ENCODE measurements around the gene PPP2R3B. TPM values are rescaled to one million over a fixed set of nuclear protein-coding genes. Genes with fewer than 3 reads are reported as not detected.
"Not testable (repeated sequence)": the region's sequence is repeated elsewhere in the genome, so short reads cannot be mapped to it uniquely, and the experiment has no call there.

Gene PPP2R3B, protein sequence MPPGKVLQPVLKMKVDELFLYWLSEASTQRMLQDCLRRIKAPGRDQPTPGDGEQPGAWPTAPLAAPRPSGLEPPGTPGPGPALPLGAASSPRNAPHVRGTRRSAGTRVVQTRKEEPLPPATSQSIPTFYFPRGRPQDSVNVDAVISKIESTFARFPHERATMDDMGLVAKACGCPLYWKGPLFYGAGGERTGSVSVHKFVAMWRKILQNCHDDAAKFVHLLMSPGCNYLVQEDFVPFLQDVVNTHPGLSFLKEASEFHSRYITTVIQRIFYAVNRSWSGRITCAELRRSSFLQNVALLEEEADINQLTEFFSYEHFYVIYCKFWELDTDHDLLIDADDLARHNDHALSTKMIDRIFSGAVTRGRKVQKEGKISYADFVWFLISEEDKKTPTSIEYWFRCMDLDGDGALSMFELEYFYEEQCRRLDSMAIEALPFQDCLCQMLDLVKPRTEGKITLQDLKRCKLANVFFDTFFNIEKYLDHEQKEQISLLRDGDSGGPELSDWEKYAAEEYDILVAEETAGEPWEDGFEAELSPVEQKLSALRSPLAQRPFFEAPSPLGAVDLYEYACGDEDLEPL
- total RNA-seq (2014; rRNA removed; shearing (Covaris generic)): 28.7 and 30.4 TPM in 2 replicates

GRCh38 chrX:386768-387575 is at the start of gene PPP2R3B:
Gene PPP2R3B (minus strand): TSS chrX:386907. CDS start chrX:386691, 216 bp downstream.
- peak; percentile 98 for DNase-seq (ENCODE audit: low spot score)

GRCh38 chrX:435536-436122 is 48.9 kb upstream of the PPP2R3B start:
- DNase-seq (ENCODE audit: low spot score): no peak

DNA sequence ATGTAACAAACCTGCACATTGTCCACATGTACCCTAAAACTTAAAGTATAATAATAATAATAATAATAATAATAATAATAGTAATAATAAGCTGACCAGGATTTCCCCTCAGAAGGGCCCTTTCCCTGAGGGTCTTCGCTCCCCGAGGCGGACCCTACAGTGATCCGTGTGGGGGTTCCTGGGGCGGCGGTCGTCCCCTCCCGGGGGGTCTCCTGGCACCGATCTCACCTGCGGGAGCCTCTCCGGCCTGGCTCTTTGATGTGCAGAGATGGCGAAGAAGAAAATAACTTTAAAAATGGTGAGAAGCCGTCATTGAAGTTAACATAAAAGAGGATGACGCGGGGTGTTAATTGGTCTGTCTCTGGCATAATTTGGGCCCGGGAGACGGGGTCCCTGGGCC is 48.2 kb upstream of the PPP2R3B start:
- no peak for DNase-seq (ENCODE audit: low spot score)

- no peak for DNase-seq (ENCODE audit: low spot score)
These were observed 47.1 kb upstream of the PPP2R3B start for GRCh38 chrX:433771-434170.

DNA sequence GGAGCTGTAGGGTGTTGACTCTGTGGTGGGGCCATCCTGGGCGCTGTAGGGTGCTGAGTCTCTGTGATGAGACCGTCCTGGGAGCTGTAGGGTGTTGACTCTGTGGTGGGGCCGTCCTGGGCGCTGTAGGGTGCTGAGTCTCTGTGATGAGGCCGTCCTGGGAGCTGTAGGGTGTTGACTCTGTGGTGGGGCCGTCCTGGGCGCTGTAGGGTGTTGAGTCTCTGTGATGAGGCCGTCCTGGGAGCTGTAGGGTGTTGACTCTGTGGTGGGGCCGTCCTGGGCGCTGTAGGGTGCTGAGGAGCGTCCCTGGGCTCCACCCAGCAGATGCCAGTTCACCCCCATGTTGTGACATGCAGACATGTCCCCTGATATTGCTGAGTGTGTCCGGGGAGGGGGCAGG is 46.0 kb upstream of the PPP2R3B start:
- not testable (repeated sequence) for DNase-seq (ENCODE audit: low spot score)

DNA sequence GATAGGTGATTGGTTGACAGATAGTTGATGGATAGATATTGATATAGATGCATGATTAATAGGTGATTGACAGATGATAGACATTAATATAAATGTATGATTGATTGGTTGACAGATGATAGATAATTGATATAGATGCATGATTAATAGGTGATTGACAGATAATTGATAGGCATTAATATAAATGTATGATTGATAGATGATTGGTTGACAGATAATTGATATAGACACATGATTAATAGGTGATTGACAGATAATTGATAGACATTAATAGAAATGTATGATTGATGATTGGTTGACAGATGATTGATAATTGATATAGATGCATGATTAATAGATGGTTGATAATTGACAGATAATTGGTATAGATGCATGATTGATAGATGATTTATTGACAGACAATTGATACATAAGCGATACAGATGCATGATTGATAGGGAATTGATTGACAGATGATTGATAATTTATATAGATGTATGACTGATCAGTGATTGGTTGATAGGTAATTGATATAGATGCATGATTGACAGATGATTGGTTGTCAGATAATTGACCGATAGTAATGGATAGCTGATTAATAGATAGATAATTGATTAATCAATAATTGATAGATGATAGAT is 44.9 kb upstream of the PPP2R3B start:
- DNase-seq (ENCODE audit: low spot score): no peak

DNA sequence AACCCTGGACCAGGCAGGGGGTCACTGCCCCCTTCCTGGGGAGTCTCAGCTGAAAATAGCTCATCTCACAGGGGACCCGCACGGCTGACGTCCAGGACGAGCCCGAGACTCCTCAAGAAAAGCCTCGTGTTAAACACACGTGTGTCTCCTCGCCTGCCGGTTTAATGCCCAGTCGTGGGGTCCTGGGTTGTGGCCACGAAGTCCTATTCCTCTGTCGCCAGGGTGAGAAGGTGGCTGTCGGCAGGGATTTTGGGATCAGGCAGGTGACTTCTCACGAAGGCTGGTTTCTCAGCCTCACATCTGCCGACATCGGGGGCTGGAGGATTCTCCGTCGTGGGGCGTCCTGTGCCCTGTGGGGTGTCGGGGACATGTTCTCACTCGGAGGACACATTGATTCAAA is 44.3 kb upstream of the PPP2R3B start:
- no peak for DNase-seq (ENCODE audit: low spot score)

- DNase-seq (ENCODE audit: low spot score): no peak
These were observed 42.6 kb upstream of the PPP2R3B start for GRCh38 chrX:429266-429825.

DNA sequence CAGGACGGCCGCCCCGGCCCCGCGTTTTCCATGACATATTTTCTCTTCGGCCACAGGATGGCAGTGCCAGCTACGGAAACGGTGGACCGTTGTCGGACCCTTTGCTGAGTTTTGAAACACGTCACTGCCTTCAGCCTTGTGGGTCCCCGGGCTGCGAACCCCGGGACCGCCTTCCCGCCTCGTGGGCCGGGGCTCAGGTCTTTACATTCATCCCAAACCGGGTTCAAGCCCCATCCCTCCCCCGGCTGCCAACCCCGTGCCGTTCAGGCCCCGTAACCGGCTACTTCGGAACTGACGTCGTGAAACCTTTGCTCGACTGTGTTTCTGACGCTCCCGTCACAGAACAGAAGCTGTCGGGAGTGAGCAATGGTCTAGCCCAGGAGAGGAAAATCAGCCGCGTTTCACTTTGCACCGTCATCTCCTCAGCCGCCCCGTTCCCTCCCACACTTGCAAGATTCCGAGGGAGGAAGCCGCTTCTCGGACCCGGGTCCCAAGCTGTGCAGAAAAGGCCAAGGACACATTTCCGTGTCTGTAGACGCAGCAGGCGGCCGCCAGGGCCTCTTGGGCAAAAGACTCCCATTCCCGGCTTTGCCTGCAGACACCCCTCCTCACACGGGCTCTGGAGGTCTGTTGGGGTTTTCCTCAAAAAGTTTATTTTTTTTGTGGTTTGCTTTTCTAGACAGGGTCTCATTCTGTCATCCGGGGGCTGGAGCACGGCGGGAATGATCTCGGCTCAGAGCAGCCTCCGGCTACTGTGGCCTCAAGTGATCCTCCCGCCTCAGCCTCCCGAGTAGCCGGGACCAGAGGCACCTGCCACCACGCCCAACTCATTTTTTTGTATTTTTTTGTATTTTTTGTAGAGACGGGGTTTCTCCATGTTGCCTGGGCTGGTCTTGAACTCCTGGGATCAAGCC is 41.4 kb upstream of the PPP2R3B start:
- DNase-seq (ENCODE audit: low spot score): no peak

DNA sequence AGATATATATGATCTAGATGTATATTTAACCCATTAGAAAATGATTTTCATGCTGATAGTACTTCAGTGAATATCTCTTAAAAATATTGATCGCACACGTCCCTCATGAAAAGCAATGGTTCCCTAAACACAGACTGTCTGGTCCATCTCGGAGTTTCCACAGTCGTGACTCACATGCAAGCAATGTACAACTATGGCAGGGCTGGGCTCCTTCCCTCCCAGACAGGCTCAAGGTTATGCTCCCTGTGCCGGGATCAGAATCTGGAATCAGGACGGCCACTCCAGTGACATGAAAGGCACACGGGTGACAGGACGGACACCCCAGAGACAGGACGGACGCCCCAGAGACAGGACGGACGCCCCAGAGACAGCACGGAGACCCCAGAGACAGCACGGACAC is 40.2 kb upstream of the PPP2R3B start:
- peak; percentile 49 for DNase-seq (ENCODE audit: low spot score)

GRCh38 chrX:425056-425455 is 38.3 kb upstream of the PPP2R3B start:
- no peak for DNase-seq (ENCODE audit: low spot score)

DNA sequence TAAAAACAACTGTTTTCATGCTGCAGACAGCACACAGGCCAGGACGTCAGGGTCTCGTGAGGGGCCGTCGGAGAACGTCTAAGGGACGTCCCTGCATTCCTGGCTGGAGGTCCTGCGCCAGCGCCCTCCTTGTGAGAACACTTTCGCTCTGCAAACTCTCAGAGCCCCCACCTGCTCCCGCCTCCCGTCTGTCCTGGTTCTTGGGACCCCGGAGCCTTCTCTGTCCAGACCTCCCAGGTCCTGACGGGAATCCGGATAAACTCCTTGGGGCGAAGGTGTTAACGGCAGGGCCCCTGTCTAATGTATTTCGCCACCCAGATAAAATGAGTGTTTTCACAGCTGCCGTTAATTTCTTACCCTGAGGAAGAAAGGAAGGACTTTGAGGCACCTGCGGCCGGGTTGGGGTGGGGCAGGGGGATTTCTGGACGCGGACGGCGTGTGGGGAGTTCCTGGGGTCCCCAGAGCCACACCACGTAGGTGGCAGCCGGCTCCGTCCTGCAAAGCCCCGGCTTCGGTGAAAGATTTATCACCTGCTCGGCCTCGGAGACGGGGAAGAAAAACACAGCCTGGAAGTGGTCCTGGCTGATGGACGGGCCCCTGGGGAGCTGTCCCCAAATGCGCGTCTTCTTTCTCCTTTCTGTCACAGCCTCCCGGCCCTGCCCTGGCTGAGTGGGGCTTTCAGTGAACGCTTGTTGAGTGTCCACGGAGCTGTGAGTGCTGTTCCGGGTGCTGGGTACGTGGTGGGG is 35.1 kb upstream of the PPP2R3B start:
- no peak for DNase-seq (ENCODE audit: low spot score)

- DNase-seq (ENCODE audit: low spot score): no peak
These were observed 34.0 kb upstream of the PPP2R3B start for GRCh38 chrX:420496-421223.

DNA sequence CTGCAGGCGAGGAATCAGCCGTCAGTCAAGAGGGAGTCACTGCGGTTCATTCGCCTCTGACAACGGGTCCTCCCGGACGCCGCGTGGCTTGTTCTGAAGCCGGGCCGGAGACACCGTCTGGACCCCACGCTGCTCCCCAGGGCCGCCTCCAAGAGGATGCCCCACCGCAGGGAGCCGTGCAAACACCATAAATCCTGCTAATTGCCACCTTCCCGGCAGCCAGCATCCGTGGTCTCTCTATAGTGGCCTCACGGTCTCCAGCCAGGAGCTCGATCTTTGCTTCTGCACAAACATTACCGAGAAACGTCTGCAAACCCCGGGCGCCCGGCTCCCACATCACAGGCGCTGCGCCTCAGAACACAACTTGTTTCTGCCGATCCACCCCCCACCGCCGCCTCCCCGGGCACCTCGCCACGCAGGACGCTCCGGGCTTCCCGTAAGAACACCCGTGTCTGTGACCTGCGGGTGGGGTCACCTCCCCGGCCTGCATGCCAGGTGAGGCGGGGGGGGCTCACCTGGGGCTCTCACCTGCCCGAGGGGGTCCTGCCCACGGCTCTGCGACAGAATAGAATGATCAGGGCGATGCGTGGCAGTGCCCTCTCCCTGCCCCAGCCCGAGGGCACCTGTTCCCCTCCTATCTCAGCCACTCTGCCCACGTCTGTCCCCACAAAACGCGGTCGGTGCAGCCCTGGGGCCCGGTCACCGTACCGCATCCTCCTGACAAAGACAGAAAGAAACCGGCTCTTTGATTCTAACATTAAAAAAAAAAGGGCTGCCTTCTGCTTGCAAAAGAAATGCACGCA is 32.4 kb upstream of the PPP2R3B start:
- peak; percentile 93 for DNase-seq (ENCODE audit: low spot score)

DNA sequence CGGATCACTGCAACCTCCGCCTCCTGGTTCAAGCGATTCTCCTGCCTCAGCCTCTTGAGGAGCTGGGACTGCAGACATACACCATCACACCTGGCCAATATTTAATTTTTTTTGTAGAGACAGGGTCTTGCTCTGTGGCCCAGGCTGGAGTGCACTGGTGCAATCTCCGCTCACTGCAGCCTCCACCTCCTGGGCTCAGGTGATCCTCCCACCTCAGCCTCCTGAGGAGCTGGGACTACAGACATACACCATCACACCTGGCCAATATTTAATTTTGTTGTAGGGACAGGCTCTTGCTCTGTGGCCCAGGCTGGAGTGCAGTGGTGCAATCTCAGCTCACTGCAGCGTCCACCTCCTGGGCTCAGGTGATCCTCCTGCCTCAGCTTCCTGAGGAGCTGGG is 28.8 kb upstream of the PPP2R3B start:
- DNase-seq (ENCODE audit: low spot score): not testable (repeated sequence)

DNA sequence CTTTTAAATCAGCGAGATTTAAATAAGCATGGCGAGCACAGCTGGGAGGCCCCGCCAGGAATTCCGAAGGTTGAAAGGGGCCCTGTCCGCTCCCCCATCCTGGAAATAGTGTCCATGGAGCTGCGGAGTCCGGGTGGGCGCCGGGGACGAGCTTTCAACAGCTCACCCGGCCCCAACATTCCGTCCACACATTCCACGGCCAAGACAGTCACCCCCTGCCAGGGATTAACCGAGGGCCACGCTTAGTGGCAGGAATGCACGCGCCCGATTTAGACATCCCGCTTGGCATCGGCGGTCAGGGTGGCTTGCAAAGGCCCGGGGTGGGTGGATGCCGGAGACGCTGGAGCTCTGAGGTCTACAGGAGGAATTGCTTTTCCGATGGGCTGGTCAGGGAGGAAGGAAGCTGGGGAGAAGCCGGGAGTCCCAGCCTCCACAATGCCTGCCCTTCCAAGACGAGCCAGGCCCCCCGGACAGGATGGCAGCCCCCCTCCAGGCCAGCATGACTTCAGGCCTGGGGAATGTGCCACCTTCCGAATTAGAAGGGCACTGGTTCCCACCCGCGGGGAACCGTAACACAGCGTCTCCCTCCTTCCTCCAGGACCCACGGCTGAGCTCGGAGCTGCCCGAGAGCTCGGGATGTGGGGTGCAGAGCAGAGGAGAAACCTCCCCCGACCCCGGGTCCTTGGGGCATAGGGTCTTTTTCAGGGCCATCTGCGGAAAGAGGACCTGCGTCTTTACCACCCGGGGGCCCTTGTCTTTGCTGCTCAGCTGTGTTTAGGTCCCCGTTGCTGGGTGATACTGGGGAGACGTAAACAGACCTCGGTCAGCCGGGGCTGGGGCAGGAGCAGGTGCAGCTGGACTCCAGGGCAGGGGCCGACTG is 26.9 kb upstream of the PPP2R3B start:
- DNase-seq (ENCODE audit: low spot score): peak; percentile 64

DNA sequence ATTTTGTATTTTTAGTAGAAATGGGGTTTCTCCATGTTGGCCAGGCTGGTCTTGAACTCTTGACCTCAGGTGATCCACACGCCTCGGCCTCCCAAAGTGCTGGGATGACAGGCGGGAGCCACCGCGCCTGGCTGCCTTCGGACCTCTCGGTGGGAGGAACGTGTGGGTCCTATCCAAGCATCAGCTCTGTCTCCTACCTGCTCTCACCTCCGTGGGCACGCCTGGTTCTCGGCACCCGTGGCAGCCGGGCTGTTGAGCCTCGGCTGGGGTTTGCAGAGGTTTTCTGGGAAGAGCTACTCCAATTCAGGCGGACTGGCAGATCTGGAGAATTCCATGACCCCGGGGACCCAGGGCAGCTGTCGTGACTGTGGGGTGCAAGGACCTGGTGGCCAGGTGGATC is 23.6 kb upstream of the PPP2R3B start:
- DNase-seq (ENCODE audit: low spot score): no peak

Measured in A172 (cell line).